Mesodermal cell (in vitro differentiated cells): Measurements from ENCODE around the gene DUSP8.

Source experiments
- H3K27ac ChIP-seq: 2 replicates; pipeline ENCODE4 v1.7.0; 2013; ENCODE audit warnings: mild to moderate bottlenecking, low read depth, low read length, moderate library complexity; ENCODE audit not compliant: severe bottlenecking
- H3K36me3 ChIP-seq: 2 replicates; pipeline ENCODE4 v1.7.1; 2013; ENCODE audit warnings: mild to moderate bottlenecking, low read length, moderate library complexity; ENCODE audit not compliant: control insufficient read depth, insufficient read depth
- H3K4me1 ChIP-seq: one replicate; pipeline ENCODE4 v1.7.1; 2013; ENCODE audit warnings: mild to moderate bottlenecking, low read length; ENCODE audit not compliant: insufficient read depth, control insufficient read depth, poor library complexity, severe bottlenecking
- H3K4me3 ChIP-seq: 2 replicates; pipeline ENCODE4 v1.7.0; 2013; ENCODE audit warnings: low read length, control low read depth, mild to moderate bottlenecking; ENCODE audit not compliant: insufficient read depth, poor library complexity, severe bottlenecking; ENCODE audit errors: extremely low read depth
- H3K9me3 ChIP-seq: 2 replicates; pipeline ENCODE4 v1.7.1; 2013; ENCODE audit warnings: mild to moderate bottlenecking, low read length, moderate library complexity; ENCODE audit not compliant: control insufficient read depth
- WGBS, 2 experiments: methylation state at CpG; one replicate each; pipeline ENCODE4 v1.1.5; 2013; ENCODE audit warnings: missing lambda C conversion rate in 2 of 2; ENCODE audit not compliant: insufficient coverage in 2 of 2; 5-methylcytosine and 5-hydroxymethylcytosine counted together

DUSP8 gene

DNA sequence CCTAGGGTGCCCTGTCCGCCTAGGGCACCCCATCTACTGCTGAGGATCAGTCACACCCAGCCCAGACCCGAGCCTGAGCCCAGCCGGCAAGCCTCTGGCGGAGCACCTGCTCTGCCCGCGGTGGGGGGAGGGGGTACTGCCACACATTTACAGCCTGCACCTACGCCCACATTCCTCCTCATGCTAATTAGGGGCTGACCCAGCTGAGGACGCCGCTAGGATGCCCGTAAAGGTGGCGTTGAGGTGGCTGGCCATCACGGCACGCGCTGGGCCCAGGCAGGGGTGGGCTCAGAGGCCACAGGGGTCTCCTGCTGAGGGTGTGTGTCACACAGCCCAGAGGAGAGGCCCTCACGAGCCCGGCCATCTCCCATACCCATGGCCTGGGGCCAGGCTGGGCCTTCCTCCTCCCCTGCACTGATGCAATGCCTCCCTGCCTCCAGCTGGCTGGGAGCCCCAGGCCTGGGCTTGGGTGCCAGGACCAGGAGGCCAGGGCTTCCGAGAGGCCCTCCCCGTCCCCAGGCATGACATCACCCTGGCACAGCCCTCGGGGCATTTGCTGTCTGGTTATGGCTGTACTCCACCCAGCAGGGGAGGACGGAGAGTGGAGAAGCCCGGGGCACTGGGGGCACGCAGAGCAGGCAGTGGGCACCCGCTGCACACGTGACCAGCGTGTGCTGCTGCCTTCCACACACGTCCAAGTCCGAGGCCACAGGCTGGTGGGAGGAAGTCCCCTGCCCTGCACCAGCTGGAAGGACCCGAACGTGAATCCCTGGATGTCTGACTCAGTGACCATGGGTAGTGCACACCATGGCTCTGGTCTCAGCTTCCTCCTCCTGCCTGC lies 12.7 kb downstream of the DUSP8 start:
- H3K4me3 ChIP-seq: no peak overlapping the region
- 65 to 68% methylated on average over 27 to 29 of the region's 29 CpGs for WGBS, 2 experiments
- H3K27ac ChIP-seq: no peak overlapping the region

DNA sequence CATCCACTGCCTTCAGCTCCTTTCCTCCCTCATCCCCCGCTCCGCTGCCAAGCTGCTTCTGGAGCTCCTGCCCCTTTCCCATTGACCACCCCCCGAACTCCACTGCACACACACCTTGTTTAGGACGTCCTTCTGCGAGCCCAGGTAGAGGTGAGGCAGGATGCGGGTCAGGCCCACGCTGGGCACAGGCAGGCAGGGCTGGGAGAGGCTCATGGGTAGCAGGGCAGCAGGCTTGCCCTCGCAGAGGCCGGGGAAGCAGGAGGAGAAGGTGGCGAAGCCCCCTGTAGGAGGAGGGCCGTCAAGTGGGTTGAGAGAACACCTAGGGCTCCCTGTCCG lies 13.3 kb downstream of the DUSP8 start:
- 68 to 85% methylated on average over 9 to 11 of the region's 12 CpGs for WGBS, 2 experiments
- Histone ChIP-seq H3K4me1 (peaks cover 6% of the 10 kb centered on the region), H3K27ac (no peak overlapping the region), H3K4me3 (no peak overlapping the region), H3K36me3 (peaks cover 45% of the 10 kb centered on the region), H3K9me3 (no peaks in the 10 kb centered on the region)

More for the DNA sequence above, 12.7 kb downstream of the DUSP8 start:
- no peaks in the 10 kb centered on the region for H3K9me3 ChIP-seq
- H3K4me1 ChIP-seq: peaks cover 11% of the 10 kb centered on the region
- peaks cover 46% of the 10 kb centered on the region for H3K36me3 ChIP-seq

DNA sequence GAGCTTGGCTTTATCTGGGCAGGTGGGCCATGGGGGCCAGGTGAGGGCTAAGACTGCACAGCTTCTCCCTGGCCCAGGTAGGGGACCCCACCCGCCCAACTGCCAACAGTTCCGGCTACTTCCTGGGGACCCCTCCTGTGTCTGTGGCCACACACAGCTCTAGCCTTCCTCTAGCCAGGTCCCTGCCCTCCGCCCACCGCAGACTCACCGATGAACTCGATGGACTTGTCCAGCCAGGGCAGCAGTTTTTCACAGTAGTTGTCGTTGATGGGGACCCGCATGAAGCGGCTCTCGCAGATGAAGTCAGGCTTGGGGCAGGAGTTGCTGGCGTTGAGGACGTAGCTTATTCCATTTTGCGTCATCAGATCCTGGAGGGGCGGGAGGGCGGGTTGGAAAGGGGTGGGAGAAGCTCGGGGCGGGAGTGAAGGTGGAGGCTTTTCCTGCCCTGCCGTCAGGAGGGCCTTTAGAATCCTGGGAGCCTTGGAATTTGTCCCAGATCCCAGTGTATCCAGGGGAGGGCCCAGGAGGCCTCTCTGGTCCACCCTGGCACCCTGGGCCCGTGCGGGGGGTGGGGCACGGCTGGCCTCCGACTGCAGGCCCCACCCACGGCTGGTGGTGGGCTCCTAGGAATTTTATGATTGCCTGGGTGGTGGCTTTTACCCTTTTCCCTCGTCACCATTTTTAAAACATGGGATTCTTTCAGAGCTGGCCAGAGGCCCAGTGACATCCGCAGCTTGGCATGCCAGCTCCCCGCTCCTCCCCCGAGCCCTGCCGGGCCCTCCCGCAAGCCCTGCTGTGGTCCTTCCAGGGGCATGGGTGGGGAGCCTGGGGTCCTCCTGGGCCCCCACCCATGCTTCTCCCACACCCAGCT lies 13.9 kb downstream of the DUSP8 start:
- Histone ChIP-seq H3K36me3 (peaks cover 39% of the 10 kb centered on the region), H3K27ac (no peak overlapping the region), H3K4me3 (no peak overlapping the region), H3K4me1 (peaks cover 6% of the 10 kb centered on the region), H3K9me3 (no peaks in the 10 kb centered on the region)
- WGBS, 2 experiments: 71 to 80% methylated on average over 19 to 23 of the region's 29 CpGs

DNA sequence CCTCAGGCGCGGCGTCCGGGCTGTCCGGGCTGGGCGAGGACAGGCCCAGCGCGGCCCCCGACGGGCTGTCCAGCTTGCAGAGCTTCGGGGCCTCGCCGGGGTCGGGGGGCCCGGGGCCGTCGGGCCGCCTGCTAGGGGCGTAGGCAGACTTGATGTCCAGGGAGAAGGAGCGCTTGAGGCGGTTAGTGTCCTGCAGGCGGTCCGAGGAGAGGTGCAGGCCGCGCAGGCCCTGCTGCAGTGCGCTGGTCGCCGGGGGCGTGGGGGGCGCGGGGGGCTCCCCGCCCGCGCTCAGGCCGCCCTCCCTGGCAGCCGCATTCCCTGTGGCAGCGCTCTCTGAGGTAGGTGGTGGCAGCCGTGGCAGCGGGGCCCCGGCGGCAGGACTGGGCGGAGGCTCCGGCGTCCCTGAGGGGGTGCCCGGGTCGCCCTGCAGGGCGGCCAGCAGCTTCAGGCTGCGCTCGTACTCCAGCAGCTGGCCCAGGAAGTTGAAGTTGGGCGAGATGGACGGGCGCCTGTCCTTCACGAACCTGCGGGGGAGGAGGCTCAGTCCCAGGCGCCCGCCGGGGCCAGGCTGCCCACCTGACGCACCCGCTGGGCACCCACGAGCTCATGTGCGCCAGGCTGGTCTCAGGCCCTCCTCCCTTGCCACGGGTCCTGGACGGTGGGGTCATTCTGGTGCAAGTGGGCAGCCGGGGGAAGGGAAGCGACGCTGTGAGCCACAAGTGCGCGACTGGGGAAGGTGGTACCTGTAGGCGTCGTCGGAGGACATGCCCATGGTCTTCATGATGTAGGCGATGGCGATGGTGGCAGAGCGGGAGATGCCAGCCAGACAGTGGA lies 14.8 kb downstream of the DUSP8 start:
- no peak overlapping the region for H3K27ac ChIP-seq
- H3K4me1 ChIP-seq: peaks cover 6% of the 10 kb centered on the region
- peaks cover 31% of the 10 kb centered on the region for H3K36me3 ChIP-seq
- no peak overlapping the region for H3K4me3 ChIP-seq
- H3K9me3 ChIP-seq: no peaks in the 10 kb centered on the region
- 88 to 89% methylated on average over 68 to 72 of the region's 74 CpGs for WGBS, 2 experiments

DNA sequence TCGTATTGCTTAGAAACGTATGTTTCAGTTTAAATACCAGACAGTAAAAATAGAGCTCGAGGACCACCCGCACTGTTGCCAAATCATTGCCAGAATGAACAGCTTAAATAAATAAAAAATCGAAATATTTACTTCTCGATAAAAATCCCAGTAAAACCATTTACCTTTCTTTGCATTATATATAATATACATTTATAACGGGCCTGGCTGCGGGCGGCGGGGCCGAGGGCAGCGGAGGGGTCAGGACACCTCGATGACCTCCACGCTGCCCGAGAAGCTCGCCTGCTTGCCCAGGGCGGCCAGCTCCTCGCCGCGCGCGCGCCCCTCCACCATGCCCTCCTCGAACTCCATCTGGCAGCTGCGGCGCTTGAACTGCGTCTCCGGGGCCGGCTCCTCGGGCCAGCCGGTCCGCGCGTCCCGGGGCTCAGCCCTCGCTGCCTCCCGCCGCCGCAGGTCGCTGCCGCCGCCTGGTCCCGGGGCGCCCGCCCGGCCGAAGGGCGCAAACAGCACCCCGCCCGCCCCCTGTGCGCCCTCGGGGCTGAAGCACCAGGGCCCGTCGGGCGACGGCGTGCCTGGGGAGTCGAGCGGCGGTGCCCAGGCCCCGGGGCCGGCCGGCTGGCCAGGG lies 15.7 kb downstream of the DUSP8 start:
- 51 to 71% methylated on average over 20 to 48 of the region's 63 CpGs for WGBS, 2 experiments
- peaks cover 6% of the 10 kb centered on the region for H3K4me1 ChIP-seq
- H3K4me3 ChIP-seq: no peak overlapping the region
- no peaks in the 10 kb centered on the region for H3K9me3 ChIP-seq
- no peak overlapping the region for H3K27ac ChIP-seq
- peaks cover 22% of the 10 kb centered on the region for H3K36me3 ChIP-seq

DNA sequence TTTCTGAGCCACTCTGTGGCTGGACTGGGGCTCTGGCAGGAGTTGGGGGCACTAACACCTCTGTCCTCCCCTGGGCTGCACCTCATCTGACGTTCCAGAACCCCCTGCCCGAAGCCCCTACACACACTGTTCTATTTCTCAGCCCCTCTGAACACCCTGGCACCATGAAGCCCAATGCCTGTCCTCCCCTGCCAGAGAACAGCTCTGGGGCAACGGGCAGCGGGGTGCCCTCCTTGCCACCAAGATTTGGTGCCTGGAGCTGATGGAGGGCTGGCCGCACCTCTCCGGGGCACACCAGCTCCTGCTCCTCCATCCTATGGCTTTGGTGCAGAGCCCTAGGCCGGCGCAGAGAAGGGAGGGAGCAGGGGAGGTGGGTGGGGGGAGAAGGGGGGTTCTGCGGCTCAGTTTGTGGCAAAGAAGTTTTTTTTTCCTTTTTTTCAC lies 16.3 kb downstream of the DUSP8 start:
- WGBS, 2 experiments: 66 to 74% methylated on average over 3 to 6 of the region's 9 CpGs
- Histone ChIP-seq H3K4me1 (peaks cover 6% of the 10 kb centered on the region), H3K36me3 (peaks cover 16% of the 10 kb centered on the region), H3K4me3 (no peak overlapping the region), H3K9me3 (no peaks in the 10 kb centered on the region), H3K27ac (no peak overlapping the region)

DNA sequence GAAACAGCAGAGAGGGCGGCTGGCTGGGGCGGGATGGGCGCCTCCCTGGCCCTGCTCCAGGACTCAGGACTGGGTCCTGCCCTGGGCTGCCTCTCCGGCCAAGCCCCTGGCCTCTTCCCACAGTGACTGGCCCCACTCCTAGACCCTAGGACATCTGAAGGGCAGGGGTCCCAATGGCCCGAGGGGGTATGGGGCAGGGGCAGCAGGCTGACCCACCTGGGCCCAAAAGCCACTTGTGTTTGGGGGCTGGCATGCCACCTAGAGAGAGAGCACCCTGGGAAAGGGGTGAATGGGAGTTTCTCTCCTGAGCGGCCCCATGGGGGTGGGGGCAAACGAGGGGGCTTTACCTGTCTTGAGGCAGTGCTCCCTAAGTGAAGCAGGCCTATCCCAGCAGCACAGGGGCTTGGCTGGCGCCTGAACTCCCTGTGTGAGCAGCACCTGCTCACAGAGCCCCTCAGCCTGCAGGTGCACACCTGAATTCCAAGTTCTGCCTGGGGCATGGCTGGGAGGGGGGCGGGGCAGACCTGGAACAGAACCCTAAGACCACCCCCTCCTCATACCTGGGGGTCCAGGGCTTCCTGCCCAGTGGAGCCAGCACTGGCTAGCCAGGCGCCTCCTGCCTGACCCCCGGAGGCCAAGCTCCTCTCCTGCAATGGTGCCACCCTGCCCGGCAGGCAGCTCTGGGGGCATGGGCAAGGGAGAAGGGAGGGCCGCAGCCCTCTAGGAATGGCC lies 16.9 kb downstream of the DUSP8 start:
- peaks cover 6% of the 10 kb centered on the region for H3K4me1 ChIP-seq
- no peaks in the 10 kb centered on the region for H3K9me3 ChIP-seq
- H3K36me3 ChIP-seq: peaks cover 14% of the 10 kb centered on the region
- 81 to 89% methylated on average over 8 to 10 of the region's 13 CpGs for WGBS, 2 experiments
- no peak overlapping the region for H3K27ac ChIP-seq
- H3K4me3 ChIP-seq: no peak overlapping the region

DNA sequence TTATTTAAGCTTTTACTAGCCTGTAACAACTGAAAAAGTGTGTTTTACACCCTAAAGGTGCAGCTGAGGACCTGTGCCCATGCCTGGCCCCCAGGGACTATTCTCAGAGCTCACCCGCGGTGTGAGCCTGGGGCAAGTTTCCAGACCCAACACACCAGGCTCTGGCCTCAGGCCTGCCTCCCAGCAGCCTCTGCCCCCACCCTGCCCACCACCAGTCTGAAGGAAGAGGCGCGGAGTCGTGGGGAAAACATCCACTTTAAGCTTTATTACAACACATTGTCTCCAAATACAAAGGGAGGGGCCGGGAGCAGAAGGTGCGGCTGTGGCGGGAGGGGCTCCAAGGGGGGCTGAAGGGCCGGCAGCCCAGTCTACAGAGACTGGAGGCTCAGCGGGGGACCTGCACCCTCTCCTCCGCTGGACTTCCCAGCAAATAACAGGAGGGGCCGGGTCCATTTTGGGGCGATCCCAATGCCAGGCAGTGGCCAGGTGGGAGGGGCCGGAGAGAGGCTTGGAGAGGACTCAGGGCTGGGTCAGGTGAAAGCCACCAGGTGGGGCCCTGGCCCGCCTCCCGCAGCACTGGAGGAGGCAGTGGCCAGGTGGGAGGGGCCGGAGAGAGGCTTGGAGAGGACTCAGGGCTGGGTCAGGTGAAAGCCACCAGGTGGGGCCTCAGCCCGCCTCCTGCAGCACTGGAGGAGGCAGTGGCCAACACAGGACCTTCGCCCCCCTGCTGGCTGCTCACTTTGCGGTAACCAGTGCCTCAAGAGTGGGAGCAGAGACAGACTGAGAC lies 18.1 kb downstream of the DUSP8 start:
- H3K4me3 ChIP-seq: no peak overlapping the region
- H3K9me3 ChIP-seq: no peaks in the 10 kb centered on the region
- no peak overlapping the region for H3K27ac ChIP-seq
- WGBS, 2 experiments: 52 to 56% methylated on average over 13 to 17 of the region's 20 CpGs
- H3K36me3 ChIP-seq: peaks cover 11% of the 10 kb centered on the region
- H3K4me1 ChIP-seq: peaks cover 6% of the 10 kb centered on the region
